Cardiac muscle cell (in vitro differentiated cells and primary cell): ENCODE measurements around the gene TYRP1. TPM values are rescaled to one million over a fixed set of nuclear protein-coding genes. Genes with fewer than 3 reads are reported as not detected.

Experiments
- DNase-seq, 2 donors: peaks; one replicate each; pipeline versions ENCODE4 v3.0.0 to v3.0.0-alpha.2; 2010 to 2017; ENCODE audit warnings: low read depth in 1 of 2, low spot score in 1 of 2
- H3K27ac ChIP-seq: fragments of 200-600 bp; sonication (generic); 2 replicates; pipeline ENCODE4 v1.5.1; 2016
- H3K27me3 ChIP-seq: fragments of 200-600 bp; sonication (generic); 2 replicates; pipeline ENCODE4 v1.6.0; 2016; ENCODE audit warnings: control low read depth
- H3K36me3 ChIP-seq: fragments of 200-600 bp; sonication (generic); 2 replicates; pipeline ENCODE4 v1.5.1; 2016; ENCODE audit warnings: control low read depth
- H3K4me1 ChIP-seq: fragments of 200-600 bp; sonication (generic); 2 replicates; pipeline ENCODE4 v1.8.1; 2017; ENCODE audit warnings: low read depth, mild to moderate bottlenecking, mixed run types
- H3K4me3 ChIP-seq: fragments of 200-600 bp; sonication (generic); 2 replicates; pipeline ENCODE4 v1.5.1; 2016; ENCODE audit warnings: mild to moderate bottlenecking
- H3K9me3 ChIP-seq: fragments of 200-600 bp; sonication (generic); 2 replicates; pipeline ENCODE4 v1.5.1; 2017; ENCODE audit warnings: low read depth, mild to moderate bottlenecking, control low read depth
- polyA plus RNA-seq: library from polyadenylated mRNA; unstranded; fragments of >200 nt; fragmentation: Nextera tagmentation; extraction: Ambion mirVana; gene quantifications from 2 replicates; pipeline ENCODE4 v1.2.1, GENCODE V29; 2016
- total RNA-seq: library from RNA; depleted of rRNA; stranded (reverse); fragments of >200 nt; gene quantifications from 2 replicates; pipeline ENCODE4 v1.2.3, GENCODE V29; 2016
- TF ChIP-seq, protein P1 (sequence below): IDR thresholded peaks from 2 replicates; pipeline ENCODE4 v1.5.1; 2012; ENCODE audit warnings: low read depth, mild to moderate bottlenecking, low read length

Gene TYRP1
- total and polyA plus RNA-seq, 2 experiments from 2014 or later: 0.48 to 0.59 TPM

DNA sequence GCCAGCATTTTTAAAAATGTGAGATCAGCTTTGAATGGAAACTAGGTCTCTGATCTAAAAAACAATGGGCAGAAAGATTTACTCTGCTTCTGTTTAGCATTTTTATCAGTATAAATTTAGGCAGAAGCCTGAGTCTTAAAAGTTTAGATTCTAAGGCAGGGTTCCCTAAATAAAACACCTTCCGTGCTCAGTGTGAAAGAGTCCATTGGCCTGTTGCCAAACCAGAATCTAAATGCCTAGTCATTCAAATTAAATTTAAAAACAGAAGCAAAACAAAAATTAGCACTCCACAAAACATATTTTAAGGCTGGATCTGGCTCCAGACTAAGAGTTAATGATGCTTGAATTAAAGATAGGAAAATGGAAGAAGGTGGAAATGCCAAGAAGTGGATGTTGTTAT is 4.5 kb downstream of the TYRP1 start:
- no peak overlapping the region for H3K27ac ChIP-seq
- peaks cover 14% of the 10 kb centered on the region for H3K4me1 ChIP-seq
- no peaks in the 10 kb centered on the region for H3K27me3 ChIP-seq
- TF ChIP-seq, protein P1, sequence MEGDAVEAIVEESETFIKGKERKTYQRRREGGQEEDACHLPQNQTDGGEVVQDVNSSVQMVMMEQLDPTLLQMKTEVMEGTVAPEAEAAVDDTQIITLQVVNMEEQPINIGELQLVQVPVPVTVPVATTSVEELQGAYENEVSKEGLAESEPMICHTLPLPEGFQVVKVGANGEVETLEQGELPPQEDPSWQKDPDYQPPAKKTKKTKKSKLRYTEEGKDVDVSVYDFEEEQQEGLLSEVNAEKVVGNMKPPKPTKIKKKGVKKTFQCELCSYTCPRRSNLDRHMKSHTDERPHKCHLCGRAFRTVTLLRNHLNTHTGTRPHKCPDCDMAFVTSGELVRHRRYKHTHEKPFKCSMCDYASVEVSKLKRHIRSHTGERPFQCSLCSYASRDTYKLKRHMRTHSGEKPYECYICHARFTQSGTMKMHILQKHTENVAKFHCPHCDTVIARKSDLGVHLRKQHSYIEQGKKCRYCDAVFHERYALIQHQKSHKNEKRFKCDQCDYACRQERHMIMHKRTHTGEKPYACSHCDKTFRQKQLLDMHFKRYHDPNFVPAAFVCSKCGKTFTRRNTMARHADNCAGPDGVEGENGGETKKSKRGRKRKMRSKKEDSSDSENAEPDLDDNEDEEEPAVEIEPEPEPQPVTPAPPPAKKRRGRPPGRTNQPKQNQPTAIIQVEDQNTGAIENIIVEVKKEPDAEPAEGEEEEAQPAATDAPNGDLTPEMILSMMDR: no peak
- H3K36me3 ChIP-seq: no peaks in the 10 kb centered on the region
- peak in 1 of 2 donors; percentile 51 for DNase-seq
- no peak overlapping the region for H3K4me3 ChIP-seq
- no peaks in the 10 kb centered on the region for H3K9me3 ChIP-seq

DNA sequence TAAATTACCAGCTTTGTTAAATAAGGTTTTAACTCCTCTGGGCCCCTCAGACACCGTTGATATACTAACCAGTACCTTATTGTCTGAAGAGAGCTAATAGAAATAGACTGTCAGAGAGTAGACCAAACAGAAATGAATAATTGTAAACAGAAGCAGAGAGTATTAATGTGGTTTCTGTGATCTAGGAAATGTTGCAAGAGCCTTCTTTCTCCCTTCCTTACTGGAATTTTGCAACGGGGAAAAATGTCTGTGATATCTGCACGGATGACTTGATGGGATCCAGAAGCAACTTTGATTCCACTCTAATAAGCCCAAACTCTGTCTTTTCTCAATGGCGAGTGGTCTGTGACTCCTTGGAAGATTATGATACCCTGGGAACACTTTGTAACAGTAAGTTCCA is 5.1 kb downstream of the TYRP1 start:
- Histone ChIP-seq H3K27me3 (no peaks in the 10 kb centered on the region), H3K27ac (peak overlapping the region; percentile 10), H3K36me3 (no peaks in the 10 kb centered on the region), H3K4me3 (no peak overlapping the region), H3K9me3 (no peaks in the 10 kb centered on the region), H3K4me1 (peaks cover 14% of the 10 kb centered on the region)
- peak in 1 of 2 donors; percentile 87 for DNase-seq
- TF ChIP-seq, protein P1: no peak

DNA sequence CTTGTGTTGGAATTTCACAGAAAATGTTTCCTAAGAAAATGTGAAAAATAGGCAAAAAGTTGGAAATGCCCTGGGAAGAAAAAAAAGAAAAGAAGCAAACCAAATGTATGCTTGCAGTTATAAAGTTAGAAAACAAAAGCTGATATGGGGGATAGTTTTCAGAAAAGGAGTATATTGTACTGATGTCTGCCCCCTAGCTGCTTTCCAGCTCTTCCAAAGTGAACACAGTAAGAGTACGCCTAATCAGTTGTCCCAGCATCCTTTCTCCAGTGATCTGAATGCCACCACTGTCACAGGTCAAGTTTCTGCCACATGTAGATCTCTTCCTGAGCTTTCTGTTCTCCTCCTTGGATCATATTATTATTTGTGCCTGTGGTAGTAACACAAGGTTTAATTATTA is 5.8 kb downstream of the TYRP1 start:
- Histone ChIP-seq H3K4me1 (peaks cover 14% of the 10 kb centered on the region), H3K36me3 (no peaks in the 10 kb centered on the region), H3K27ac (no peak overlapping the region), H3K4me3 (no peak overlapping the region), H3K9me3 (no peaks in the 10 kb centered on the region), H3K27me3 (no peaks in the 10 kb centered on the region)
- DNase-seq: peak in 1 of 2 donors; percentile 45
- TF ChIP-seq, protein P1: peak; percentile 47

DNA sequence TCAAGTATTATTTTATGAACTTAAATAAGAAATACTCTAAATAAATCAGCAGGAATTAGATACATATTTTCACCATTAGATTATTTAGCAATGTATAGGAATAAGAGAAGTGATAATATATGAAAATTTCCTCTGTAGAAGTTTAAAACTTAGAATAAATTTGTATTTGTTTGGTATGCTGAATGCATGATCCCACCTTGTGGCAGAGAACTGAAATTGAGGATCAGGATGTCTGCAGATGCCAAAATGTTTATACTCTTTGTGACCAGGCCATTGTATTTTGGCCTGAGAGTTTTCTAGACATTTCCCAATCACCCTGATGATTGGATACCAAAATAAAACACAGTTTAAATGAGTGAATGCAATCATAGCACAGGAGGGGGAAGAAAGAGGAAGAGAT is 6.3 kb downstream of the TYRP1 start:
- Histone ChIP-seq H3K27ac (no peak overlapping the region), H3K4me1 (peaks cover 14% of the 10 kb centered on the region), H3K36me3 (no peaks in the 10 kb centered on the region), H3K27me3 (no peaks in the 10 kb centered on the region), H3K4me3 (no peak overlapping the region), H3K9me3 (no peaks in the 10 kb centered on the region)
- DNase-seq: peak; percentile 8 to 79
- TF ChIP-seq, protein P1: peak; percentile 56

DNA sequence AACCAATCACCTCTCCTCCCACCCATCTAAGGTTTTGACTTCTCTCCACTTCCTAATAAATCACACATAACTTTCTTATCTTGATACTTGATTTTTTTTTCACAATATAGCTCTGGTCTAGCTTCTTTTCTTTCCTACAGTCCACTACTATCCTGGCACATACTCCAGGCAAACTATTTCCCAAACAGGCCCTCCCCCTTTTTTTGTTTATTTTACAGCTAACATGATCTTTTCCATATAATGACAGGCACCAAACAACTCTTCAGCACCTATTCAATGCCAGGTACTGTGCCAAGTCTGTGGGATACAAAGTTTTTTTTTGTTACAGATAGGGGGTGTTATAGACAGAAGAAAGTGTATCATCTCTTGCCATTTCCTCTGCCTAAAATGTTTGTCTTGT is 7.9 kb downstream of the TYRP1 start:
- DNase-seq: no peak
- Histone ChIP-seq H3K36me3 (no peaks in the 10 kb centered on the region), H3K27ac (no peak overlapping the region), H3K9me3 (no peaks in the 10 kb centered on the region), H3K4me1 (peaks cover 14% of the 10 kb centered on the region), H3K4me3 (no peak overlapping the region), H3K27me3 (no peaks in the 10 kb centered on the region)
- TF ChIP-seq, protein P1: no peak

DNA sequence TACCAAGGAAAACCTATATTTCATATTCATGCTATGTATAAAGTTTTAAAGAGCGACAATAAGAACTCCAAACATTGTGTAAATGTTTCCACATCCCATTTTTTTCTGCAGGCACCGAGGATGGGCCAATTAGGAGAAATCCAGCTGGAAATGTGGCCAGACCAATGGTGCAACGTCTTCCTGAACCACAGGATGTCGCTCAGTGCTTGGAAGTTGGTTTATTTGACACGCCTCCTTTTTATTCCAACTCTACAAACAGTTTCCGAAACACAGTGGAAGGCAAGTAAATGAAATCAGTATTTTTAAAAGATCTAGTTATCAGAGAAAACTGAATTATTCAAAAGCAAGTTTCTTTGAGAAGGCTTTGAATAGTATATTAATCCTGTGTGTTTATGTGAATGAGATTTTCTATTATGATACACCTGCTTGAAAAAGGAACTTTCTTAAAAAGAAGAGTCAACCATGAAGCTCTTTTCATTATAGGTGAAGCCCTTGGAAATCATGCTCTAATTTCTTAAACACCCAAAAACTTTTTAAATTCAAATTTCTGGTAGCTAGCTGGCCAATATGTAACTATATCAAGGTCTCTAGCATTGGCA is 9.1 kb downstream of the TYRP1 start:
- TF ChIP-seq, protein P1: peak; percentile 64
- Histone ChIP-seq H3K4me3 (no peak overlapping the region), H3K9me3 (no peaks in the 10 kb centered on the region), H3K27me3 (no peaks in the 10 kb centered on the region), H3K36me3 (no peaks in the 10 kb centered on the region), H3K4me1 (peaks cover 14% of the 10 kb centered on the region), H3K27ac (no peak overlapping the region)
- DNase-seq: peak; percentile 66 to 91
